GM18868 (cell line): ENCODE measurements around the gene NUMB.

Experiments used
- ATAC-seq: cut with Tn5 transposase; IDR thresholded peaks from one replicate; pipeline ENCODE4 v1.9.1; 2021; ENCODE audit warnings: mild to moderate bottlenecking, moderate library complexity; ENCODE audit not compliant: unreplicated experiment

NUMB gene

DNA sequence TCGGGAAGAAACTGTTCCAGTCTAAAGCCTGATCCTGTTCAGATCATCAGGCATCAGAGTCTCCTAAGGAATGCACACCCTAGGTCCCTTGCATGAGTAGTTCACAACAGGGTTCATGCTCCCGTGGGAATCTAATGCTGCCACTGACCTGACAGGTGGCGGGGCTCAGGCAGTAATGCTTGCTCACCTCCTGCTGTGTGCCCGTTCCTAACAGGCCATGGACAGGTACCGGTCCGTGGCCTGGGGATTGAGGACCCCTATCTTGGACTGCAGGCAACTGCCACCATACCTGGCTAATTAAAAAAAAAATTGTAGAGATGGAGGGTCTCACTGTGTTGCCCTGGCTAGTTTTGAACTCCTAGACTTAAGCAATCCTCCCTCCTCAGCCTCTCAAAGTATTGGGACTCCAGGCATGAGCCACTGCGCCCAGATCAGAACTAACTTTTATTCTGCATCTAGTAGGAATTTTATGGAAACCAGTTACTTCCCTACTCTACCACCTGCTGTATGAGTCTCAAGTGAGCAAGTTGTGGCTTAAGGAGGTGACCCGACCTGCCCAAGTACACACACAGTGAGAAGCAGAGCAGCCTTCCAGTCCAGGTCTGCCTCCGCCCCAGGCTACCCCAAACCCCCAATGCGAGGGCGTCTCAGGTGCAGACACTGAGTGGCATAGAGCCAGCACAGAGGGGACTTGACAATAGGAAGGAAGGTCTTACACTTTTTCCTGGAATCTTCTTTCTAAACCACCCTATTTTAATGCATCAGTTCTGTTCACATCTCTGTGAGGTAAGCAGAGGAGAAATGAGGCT, 223.6 kb downstream of the NUMB start:
- no peak for ATAC-seq

DNA sequence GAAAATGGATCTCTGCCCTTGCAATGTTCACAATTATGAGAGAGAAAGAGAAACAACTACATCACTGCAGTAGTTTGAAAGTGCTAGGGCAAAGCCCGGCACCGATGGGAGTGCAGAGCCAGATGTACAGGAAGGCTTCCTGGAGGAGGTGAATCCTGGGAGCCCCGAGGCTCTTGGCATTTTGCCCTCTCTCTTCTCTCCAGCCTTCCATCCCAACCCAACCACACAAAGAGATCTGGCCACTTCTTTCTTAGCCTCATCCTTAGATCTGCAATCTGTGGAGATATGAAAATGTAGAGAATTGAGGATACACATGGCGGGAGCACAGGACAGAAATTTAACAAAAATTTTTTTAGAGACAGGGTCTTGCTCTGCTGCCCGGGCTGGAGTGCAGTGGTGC, 224.3 kb downstream of the NUMB start:
- no peak for ATAC-seq

DNA sequence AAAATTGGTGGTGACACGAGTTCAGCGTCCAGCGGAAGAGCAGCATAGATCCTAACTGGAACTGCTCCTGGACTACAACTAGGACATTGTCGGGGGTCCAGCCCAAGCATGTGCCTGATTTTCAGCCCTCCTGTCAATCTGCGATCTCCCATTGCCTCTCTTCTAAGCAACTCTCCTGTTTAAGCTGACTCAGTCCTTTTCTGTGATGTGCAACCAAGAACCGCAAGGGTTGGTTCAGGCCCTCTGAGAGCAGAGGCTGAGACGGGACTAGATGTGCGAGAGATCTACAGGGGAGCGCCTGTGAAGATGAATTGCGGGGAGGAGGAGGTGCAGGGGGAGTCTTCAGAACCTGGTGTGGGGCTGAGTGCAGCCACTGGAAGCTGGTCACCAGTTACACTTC, 224.8 kb downstream of the NUMB start:
- ATAC-seq = no peak

DNA sequence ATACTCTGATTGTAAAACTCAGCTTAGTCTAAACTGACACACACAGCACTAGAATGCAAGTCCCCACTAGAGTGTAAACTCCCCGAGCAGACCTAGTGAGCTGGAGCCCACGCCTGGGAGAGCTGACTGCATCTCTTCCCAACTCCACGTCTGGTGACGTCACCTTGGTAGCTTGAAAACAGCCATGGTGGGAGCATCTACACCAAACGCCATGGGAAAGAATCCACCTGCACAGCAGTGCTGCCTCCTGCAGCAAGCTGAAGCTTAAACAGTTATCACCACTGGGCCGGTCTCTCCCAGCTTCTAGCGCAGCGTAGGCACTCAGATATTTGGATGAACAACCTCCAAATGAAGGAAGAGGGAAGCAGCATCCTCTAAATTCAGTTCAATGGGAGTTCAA, 225.4 kb downstream of the NUMB start:
- ATAC-seq = no peak

DNA sequence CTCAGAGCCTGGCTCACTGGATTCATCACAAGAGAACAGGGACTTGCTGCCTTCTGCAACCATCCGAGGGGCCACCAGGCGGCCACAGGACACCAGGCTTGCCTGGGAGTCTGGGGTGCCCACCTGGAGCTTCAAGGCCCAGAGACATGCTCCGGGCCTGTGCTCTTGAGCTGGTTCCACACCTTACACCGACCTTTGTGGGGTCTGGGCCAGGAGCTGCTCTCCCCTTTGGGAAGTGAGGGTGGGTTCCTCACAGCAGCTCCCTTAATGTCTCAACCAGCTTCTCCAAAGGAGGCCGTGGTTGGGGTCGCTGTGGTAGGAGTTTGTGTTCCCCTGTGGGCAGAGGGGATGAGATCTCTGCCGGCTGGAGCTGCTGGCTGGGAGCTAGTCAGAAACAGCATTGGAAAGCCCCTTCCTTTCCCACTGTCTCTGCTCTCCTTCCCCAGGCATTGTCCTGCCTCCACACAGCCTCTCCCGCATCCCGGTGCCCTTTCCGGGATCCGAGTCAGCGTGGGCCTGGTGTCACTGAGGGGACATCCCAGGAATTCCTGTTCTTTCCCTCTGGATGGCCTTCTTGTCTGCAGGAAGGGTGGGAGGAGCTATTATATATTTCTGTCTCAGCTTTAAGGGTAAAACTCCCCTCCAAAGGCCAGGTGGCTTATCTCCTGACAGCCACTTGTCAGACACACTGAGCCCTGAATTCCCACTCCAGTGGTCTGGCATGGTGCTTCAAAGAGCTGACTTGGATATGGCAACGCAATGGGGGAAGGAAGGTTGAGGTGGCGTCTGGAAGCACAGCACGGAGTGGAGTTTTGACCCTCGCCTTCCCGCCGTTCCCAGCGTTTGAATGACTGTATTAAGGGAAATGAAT, 226.1 kb downstream of the NUMB start:
- no peak for ATAC-seq

DNA sequence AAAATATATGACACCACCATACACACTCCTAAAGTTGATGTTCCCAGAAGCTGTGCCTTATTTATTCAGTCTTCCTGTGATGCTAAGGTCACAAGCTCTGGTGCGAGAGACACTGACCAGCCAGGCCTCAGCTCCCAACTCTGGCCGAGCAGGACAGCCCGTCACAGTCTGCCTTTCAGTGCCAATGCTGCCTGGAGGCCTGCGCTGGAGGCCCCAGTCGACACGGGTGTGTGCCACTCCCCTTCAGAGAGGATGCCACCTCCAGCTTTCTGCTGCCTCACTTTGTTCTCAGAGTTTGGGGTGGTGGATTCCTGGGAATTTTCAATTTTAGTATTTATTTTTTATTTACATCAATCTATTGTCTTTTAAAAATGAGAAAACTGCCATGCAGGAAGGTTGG, 228.3 kb downstream of the NUMB start:
- no peak for ATAC-seq

DNA sequence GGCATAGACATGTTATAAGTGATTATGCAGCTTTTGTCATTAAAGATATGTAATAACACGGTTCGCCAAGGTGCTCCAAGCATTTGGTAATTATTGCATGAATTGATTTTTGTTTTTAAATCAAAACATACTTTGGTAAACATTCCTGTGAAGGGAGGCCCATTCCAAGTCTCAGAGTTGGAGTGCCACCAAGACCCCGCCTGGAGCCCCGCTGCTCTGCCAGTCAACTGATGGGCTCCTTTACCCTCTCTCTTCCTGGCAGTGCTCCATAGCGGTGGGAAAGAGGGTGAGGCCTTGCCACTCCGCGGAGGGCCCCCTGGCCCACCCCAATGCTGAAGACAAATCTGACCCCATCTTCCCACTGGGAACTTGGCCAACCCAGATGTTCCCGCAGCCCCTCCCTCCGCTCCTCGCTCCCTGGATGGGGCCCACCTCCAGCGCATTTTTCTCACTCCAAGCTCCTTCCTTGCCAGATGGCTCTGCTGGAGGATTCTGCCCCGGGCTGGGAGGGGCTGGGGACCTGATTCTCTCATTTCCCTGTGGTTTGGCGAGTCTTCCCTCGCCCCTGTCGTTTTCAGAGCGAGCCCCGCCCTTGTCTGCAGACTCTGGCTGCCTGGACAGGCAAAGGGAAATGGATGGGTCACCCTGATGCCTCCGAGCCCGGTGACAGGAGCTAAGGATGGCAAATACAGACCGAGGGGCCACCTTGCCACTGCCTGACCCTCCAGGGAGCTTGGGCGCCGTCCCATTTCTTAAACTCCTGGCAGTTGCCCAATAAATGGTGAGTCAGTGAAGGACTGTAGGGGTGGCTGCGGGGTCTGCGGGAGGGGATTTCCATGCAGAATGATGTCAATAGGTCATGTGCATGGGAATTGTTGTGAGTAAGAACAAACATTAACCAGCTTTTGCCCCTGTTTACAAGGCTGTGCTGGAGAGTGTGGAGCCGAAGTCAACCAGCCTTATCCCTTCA, 230.2 kb downstream of the NUMB start:
- no peak for ATAC-seq

DNA sequence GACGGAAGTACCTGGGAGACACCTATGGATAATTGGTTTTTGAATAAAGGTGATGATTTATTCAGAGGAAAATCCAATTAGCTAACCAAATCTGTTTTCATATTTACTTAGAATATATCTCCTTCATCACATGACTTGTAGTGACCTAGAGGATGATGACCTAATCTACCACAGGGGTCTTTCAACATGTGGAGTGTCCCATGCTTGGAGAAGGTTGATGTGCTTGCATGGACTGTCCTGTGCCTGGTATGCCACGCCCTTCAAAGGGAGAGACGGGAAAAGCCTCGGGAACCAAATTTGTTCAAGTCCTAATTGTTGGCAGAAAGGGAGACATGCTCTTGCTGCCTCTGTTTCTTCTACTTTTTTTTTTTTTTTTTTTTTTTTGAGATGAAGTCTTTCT, 232.8 kb downstream of the NUMB start:
- no peak for ATAC-seq
